ENCODE data around the gene STPG4.

STPG4 gene

GRCh38 chr2:47088371-47089082 is 66.6 kb downstream of the STPG4 start:
- no peak for DNase-seq (ENCODE audit: low read depth in 2 of 2)

- no peak for DNase-seq (ENCODE audit: low read depth in 2 of 2)
These were observed 68.1 kb downstream of the STPG4 start for GRCh38 chr2:47087051-47087450.

DNA sequence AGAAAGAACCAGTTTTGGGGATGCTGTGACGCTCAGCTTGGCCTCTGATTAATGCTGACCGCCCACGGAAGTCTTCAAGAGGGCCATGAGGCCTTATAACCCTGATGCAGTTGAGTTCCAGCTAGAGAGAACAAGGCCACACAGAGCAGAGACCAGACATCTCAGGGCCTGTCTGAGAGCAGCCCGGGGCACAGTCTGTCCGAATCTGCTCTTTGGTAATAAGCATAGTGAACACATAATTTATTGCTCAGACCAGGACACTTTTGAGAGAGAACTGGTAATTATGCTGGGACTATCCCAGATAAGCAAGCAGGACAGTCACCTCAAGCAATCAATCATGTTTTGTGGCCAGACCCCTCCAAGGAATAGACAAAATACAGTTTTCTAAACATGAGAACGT is 68.5 kb downstream of the STPG4 start:
- no peak for DNase-seq (ENCODE audit: low read depth in 2 of 2)

- DNase-seq (ENCODE audit: low read depth in 2 of 2), result no peak
These were observed 69.0 kb downstream of the STPG4 start for GRCh38 chr2:47086054-47086471.

DNA sequence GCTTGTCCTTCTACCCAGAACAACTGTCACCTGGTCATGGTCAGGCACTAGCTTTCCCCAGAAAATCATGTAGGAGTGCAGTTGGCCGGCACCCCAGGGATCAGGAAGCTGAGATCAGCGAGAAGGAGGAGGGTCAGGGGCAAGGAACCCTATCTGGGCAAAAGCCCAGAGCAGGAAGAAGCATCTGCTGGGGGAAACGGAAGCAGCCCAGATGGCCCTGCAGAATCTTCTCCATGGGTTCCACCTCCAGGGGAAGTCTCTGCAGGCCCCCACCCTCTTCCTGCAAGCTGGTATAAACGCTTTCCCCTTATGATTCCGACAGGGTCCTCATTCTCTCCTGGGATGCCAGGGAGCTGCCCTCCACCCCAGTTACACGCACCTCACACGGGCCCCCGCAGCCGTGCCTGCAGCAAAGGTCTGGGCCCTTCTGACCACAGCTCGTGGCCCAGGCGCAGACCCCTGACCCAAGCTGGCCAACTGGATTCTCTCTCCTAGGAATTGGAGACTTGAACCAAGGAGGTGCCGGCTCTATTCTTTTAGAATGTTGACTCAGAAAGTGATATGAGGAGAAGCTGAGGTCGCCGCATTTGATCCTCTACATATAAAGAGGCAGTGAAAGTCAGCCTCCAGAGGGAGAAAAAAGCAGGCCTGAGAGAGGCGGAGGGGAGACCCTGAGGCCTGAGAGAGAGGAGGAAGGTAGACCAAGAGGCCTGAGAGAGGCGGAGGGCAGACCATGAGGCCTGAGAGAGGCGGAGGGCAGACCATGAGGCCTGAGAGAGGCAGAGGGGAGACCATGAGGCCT is 71.0 kb downstream of the STPG4 start:
- DNase-seq (ENCODE audit: low read depth in 2 of 2), result no peak

DNA sequence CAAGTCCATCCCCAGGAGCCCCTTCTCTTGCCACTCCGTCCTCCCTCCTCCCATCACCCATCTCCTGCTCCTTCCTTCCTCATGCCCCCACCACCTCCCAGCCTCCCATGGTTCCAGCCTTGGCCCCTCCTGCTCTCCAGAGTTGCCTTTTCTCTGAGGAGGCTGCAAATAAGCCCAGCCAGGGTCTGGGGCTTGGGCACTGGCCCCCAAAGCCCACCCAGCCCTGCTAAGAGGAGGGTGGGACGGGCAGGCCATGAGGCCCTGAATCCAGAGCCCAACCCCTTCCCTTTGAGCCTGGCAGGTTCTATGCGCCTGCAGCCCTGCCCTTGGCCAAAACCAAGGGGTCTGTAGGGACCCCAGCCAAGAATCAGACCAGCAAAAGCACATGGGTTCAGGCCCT is 71.6 kb downstream of the STPG4 start:
- no peak for DNase-seq (ENCODE audit: low read depth in 2 of 2)

DNA sequence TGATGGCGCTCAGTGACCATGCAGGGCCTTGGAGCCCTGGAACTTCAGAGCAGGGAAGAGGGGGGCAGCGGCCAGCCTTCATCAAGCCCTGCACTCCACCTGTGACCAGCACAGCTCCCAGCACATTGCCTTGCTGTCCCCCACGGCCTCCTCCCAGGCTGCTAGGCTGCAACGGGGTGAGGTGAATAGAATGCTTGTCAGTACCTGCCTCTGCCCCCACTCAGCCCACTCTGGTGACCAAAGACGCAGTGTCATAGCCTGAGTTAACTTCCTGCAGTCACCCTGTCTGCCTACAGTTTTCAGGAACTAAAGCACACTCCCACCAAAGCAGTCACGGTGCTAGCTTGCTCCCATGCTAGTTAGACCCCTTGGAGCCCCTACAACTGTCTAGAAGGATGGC is 72.1 kb downstream of the STPG4 start:
- no peak for DNase-seq (ENCODE audit: low read depth in 2 of 2)

DNA sequence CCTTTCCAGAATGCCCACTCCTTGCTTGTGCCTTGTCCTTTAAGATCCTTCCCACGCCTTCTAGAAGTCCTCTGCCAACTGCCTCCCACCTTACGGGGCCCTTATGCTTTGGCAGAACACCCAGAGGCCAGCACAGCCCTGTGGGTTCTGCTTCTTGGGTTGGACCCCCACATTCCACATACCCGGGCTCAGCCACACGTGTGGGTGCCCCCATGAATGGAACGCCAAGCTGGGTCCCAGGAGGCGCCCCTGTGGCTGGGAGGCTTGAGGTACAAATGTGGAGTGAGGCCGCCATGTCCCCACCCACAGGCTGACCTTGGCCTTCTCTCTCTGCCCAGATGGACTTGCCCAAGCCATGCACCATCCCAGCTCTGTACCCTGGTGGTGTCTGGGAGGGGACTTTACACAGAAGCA is 74.2 kb downstream of the STPG4 start:
- no peak for DNase-seq (ENCODE audit: low read depth in 2 of 2)

DNA sequence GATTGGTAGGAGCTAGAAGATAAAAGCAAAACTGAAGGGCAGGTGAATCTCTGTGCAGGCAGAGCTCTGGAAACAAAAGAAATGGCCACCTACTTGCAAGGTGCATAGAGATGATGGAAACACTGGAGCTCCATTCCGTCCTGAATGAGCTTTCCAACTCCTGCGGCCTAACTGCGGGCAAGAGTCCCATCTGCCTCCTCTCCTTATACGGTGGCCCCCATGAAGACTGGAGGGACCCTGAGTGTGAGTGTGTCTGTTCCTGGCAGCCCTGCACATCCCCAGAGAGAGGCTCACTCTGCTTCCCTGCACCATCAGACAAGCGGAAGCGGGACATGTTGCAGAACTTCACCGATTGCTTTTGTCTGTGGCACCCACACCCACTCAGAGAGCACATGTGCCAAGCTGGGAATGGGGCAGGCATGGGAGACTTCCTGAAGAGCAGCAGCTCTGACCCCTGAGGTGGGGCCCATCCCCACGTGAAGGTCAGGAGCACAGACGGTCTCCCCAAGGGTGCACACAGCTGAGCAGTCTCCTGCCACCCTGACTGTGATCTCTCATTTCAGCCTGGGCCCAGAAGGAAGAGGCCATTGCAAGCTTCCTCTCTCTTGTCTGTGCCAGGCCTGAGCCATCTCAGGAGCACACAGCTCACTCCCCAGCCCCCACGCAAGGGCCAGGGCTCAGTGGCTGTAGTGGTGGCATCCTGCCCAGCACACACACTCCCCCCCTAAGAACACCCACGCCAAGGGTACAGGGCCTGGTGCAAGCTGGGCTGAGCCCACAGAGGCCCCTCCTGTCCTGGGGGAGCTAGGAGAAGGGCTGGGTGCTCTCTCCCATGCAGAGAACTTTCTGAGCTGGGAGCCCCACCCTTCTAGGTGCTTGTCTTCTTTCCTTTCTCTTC is 75.3 kb downstream of the STPG4 start:
- no peak for DNase-seq (ENCODE audit: low read depth in 2 of 2)

DNA sequence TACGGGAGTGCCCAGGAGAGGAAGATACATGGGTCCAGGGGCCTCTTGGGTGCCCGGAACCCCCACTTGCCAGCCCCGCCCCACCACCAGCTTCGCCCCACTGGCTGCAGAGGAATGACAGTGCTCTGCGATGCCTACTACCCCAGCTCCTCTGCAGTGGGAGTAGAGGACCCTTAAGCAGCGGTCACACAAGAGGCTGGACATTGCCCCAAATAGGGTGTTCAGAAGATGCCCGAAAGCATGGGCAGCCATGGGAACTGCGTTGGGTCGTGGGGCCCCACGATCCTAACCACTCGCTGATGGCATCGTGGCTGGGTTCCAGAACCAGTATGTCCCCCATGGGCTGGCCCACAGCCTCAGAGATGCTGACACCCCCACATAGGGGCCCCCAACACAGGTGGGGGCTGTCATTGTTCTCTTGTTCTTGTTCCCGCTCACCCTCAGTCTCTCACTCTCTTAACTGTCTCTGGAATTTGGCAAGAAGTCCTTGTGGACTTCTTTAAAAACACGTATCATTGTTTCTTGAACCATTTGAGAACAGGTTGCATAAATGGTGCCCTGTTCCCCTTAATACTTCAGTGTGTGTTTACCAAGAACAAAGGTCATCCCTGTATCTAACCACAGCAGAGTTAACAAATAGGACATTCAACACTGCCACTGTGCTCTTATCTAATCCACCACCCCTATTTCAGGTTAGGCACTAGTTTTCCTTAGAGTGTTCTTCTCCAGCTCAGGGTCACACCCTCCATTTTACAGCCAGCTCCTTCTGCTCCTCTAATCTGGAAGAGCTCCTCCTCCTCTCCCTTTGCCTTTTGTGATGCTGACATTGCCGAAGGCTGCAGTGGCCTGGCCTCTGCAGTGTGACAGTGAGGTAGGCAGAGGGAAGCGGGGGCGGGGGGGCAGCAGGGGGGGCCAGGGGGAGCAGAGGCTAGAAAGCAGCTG is 76.3 kb downstream of the STPG4 start:
- no peak for DNase-seq (ENCODE audit: low read depth in 2 of 2)

DNA sequence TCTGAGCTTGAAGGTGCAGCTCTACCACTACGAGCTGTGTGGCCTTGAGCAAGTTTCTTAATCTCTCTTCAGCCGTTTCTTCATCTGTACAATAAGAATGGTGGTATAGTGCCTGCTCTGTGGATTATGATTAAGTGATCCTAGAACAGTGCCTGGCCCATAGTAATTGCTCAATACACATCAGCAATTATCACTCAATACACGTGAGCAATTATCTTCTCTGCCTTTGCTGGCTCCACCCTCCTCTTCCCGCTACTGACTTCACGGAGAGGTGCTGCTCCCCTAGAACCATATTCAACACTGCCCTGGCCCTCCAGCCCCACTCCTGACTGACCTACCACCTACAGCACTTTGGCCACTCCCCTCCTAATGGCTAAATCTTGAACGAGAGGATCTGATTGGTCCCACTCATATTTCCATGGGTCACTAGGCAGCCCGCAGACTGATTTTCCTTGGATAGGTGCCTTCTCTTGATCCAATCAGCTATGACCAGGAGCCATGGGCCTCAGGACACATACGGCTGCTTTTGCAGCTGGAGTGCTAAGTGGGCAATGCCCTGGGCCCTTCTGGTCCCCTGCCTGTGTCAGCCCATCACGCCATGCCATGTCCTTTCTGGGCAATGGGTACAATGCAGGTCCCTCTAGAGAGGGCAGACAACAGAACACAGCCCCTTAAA is 77.5 kb downstream of the STPG4 start:
- no peak for DNase-seq (ENCODE audit: low read depth in 2 of 2)

DNA sequence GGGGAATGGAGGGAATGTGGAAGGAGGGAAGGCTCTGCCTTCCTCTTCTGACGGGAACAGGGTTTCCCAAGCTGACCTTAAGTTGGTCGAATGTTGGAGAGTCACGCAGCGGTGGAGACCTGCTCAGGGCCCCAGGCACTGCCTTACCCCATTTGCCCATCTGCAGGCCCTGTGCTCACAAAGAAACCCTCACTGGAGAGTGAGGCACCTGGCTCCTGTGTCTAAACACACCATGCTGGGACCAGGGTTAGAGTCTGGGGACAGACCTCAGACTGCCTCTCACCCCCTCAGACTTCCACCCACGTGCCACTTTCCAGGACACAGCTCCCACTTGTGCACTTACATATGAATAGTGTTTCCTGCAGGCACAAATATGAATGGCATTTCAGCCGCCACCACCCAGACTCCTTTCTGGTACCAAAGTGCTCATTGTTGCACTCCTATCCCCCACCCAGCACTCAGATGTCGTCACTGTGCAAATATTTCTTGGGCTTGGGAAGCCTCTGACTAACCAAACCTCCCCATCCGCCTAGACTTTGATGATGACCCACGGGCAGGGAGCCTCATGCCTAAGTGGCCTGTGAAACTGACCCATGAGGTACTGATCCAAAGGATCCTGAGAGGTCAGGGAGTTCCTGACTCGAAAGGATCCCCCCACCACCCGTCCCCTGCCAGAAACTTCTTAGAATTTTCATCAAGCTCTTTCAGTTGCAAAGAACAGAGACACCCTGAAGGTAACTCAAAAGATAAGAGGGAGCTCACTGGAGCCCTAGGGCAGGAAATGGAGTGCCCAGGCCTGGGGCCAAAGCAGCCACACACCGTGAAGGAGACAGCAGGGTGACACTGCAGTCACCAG is 78.3 kb downstream of the STPG4 start:
- no peak for DNase-seq (ENCODE audit: low read depth in 2 of 2)

GRCh38 chr2:47076126-47076506 is 79.0 kb downstream of the STPG4 start:
- DNase-seq (ENCODE audit: low read depth in 2 of 2), result no peak

GRCh38 chr2:47075361-47076125 is 79.6 kb downstream of the STPG4 start:
- DNase-seq (ENCODE audit: low read depth in 2 of 2), result no peak

- DNase-seq (ENCODE audit: low read depth in 2 of 2), result no peak
These were observed 80.4 kb downstream of the STPG4 start for GRCh38 chr2:47074691-47075090.

- DNase-seq (ENCODE audit: low read depth in 2 of 2), result no peak
These were observed 81.5 kb downstream of the STPG4 start for GRCh38 chr2:47073641-47074040.

DNA sequence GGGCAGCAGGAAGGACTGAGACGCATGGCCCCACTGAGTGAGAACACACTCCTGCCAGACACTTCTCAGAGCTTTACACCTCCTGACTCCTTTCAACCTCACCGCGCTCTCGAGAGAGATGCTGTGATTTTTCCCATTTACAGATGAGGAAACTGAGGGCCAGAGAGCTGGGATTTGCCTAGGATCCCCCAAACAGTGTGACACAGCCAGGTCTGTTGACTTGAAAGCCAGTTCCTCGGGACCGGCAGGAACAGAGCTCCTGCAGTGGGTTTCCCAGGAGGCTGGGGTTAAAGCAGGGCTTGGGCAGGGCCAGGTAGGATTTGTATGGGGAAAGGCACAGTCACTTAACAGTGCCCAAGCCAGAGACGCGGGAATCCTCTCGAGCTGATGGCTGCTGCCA is 81.9 kb downstream of the STPG4 start:
- no peak for DNase-seq (ENCODE audit: low read depth in 2 of 2)

GRCh38 chr2:47072728-47073191 is 82.3 kb downstream of the STPG4 start:
- DNase-seq (ENCODE audit: low read depth in 2 of 2), result no peak
